ENCODE measurements around the gene LRRC1. TPM values are rescaled to one million over a fixed set of nuclear protein-coding genes. Genes with fewer than 3 reads are reported as not detected.

Gene LRRC1
- total and polyA plus RNA-seq, 2 of the 13 experiments (the other 11 are each of a cell fraction or from before 2014, with no cell fraction given) = 15.6 to 27.7 TPM

- 0 out of 2 replicates have a peak, but pooled peaks have one; percentile 26 for TF ChIP-seq ARID3A (IDR thresholded peaks at IDR 0.05; ENCODE audit: low read depth, low read length)
- TF ChIP-seq POLR2AphosphoS5 (IDR thresholded peaks at IDR 0.05; ENCODE audit: low read depth, low read length) = no peak
- no peak for TF ChIP-seq PHF20 (CRISPR knock-in tag; IDR thresholded peaks at IDR 0.05)
- peak; percentile 56; the same call in 1 of the 2 replicates for TF ChIP-seq PRDM15 (CRISPR knock-in tag; IDR thresholded peaks at IDR 0.05)
- TF ChIP-seq PITX1 (CRISPR knock-in tag; IDR thresholded peaks at IDR 0.05) = peak; percentile 75
- TF ChIP-seq PAWR (CRISPR knock-in tag; IDR thresholded peaks at IDR 0.05; ENCODE audit: borderline replicate concordance) = no peak
- TF ChIP-seq TBX2 (CRISPR knock-in tag; IDR thresholded peaks at IDR 0.05; ENCODE audit: borderline replicate concordance) = peak; percentile 32; the same call in 1 of the 2 replicates
- no peak for TF ChIP-seq HDAC1 (CRISPR knock-in tag; IDR thresholded peaks at IDR 0.05)
- TF ChIP-seq HMGA1 (CRISPR knock-in tag; conservative IDR thresholded peaks at IDR 0.05) = no peak
- no peak for TF ChIP-seq EZH2 (conservative IDR thresholded peaks at IDR 0.05; ENCODE audit: low read depth, low read length)
- TF ChIP-seq NFKBIZ (CRISPR knock-in tag; IDR thresholded peaks at IDR 0.05) = no peak
- peak; percentile 54; the same call in 1 of the 2 replicates for TF ChIP-seq ELF1 (CRISPR knock-in tag; IDR thresholded peaks at IDR 0.05)
- TF ChIP-seq ATM (IDR thresholded peaks at IDR 0.05; ENCODE audit: borderline replicate concordance) = no peak
- no peak for TF ChIP-seq ZHX2 (IDR thresholded peaks at IDR 0.05; ENCODE audit: low read depth)
- TF ChIP-seq ZHX2 (CRISPR knock-in tag; IDR thresholded peaks at IDR 0.05; ENCODE audit: borderline replicate concordance) = no peak
- no peak for TF ChIP-seq ZNF746 (CRISPR knock-in tag; IDR thresholded peaks at IDR 0.05)
- TF ChIP-seq ZNF841 (CRISPR knock-in tag; IDR thresholded peaks at IDR 0.05; ENCODE audit: borderline replicate concordance) = no peak
- no peak for TF ChIP-seq ZNF432 (CRISPR knock-in tag; IDR thresholded peaks at IDR 0.05; ENCODE audit: borderline replicate concordance)
- TF ChIP-seq RNF2 (conservative IDR thresholded peaks at IDR 0.05; ENCODE audit: low read depth) = no peak
- no peak for TF ChIP-seq RBAK (CRISPR knock-in tag; IDR thresholded peaks at IDR 0.05)
- TF ChIP-seq EEA1 (CRISPR knock-in tag; IDR thresholded peaks at IDR 0.05; ENCODE audit: borderline replicate concordance) = no peak
Measured at GRCh38 chr6:53829698-53830221, 35.0 kb downstream of the LRRC1 start (continued).

Measured in HepG2 (cell line).